ENCODE results near the gene ARL8B. TPM values are rescaled to one million over a fixed set of nuclear protein-coding genes. Genes with fewer than 3 reads are reported as not detected.
"Not testable (repeated sequence)": the region's sequence is repeated elsewhere in the genome, so short reads cannot be mapped to it uniquely, and the experiment has no call there.

ARL8B gene
- total and polyA plus RNA-seq, 9 of the 15 experiments (the other 6 are each of a cell fraction or from before 2014, with no cell fraction given): 28.5 to 99.4 (median 77.2) TPM

DNA sequence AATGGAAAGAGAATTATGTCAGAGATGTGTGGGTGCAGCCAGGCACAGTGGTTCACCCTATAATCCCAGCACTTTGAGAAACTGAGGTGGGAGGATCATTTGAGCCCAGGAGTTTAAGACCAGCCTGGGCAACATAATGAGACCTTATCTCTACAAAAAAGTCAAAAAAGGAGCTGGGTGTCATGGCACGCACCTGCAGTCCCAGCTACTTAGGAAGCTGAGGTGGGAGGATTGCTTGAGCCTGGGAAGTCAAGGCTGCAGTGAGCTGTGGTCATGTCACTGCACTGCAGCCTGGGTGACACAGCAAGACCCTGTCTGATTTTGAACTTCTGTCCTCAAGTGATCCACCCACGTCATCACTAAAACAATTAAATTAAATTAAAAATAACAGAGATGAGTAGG is 15.2 kb upstream of the ARL8B start:
- CTCF ChIA-PET (ENCODE audit: low intra/inter-chr PET ratio); BruUV-seq (replicated peaks); TF ChIP-seq ATF1 (CRISPR knock-in tag; IDR thresholded peaks at IDR 0.05): not testable (repeated sequence)
- 4% methylated on average over 2 of the region's 2 CpGs for WGBS (ENCODE audit: insufficient coverage, low coverage, missing lambda C conversion rate)
- TF ChIP-seq SMARCE1 (IDR thresholded peaks at IDR 0.05) (0 out of 2 replicates have a peak, but pooled peaks have one; percentile 24), TAL1 (IDR thresholded peaks at IDR 0.05) (peak; percentile 59), DPF2 (IDR thresholded peaks at IDR 0.05) (peak; percentile 68; the same call in 1 of the 2 replicates), CBFA2T2 (conservative IDR thresholded peaks at IDR 0.05) (peak; percentile 69), NFATC3 (IDR thresholded peaks at IDR 0.05) (peak; percentile 80; the same call in 1 of the 2 replicates), JUND (IDR thresholded peaks at IDR 0.05; ENCODE audit: borderline replicate concordance, low read depth, low read length) (peak; percentile 30; the same call in 1 of the 2 replicates), JUND (tag; IDR thresholded peaks at IDR 0.05; ENCODE audit: borderline replicate concordance, low read depth, low read length) (peak; percentile 55; the same call in 1 of the 3 replicates), SMARCA4 (IDR thresholded peaks at IDR 0.05) (peak; percentile 61), ZNF668 (CRISPR knock-in tag; IDR thresholded peaks at IDR 0.05) (0 out of 2 replicates have a peak, but pooled peaks have one; percentile 8), ATF1 (tag; IDR thresholded peaks at IDR 0.05) (peak; percentile 76), C11orf30 (IDR thresholded peaks at IDR 0.05; ENCODE audit: low read depth) (peak; percentile 79), CBFA2T3 (IDR thresholded peaks at IDR 0.05) (peak; percentile 77), TBL1XR1 (IDR thresholded peaks at IDR 0.05; ENCODE audit: low read length in 2 of 2) (0 out of 4 replicates have a peak, but pooled peaks of 1 of the 2 experiments have one; percentile 28), NFE2 (IDR thresholded peaks at IDR 0.05; ENCODE audit: low read depth) (peak; percentile 86), CREM (IDR thresholded peaks at IDR 0.05; ENCODE audit: low read depth) (peak; percentile 71), ZNF316 (IDR thresholded peaks at IDR 0.05) (peak; percentile 83), KLF16 (IDR thresholded peaks at IDR 0.05) (peak; percentile 52)
- TF ChIP-seq, protein P1, sequence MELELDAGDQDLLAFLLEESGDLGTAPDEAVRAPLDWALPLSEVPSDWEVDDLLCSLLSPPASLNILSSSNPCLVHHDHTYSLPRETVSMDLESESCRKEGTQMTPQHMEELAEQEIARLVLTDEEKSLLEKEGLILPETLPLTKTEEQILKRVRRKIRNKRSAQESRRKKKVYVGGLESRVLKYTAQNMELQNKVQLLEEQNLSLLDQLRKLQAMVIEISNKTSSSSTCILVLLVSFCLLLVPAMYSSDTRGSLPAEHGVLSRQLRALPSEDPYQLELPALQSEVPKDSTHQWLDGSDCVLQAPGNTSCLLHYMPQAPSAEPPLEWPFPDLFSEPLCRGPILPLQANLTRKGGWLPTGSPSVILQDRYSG (tag; conservative IDR thresholded peaks at IDR 0.05; ENCODE audit: low read depth): peak; percentile 40; the same call in 1 of the 2 replicates
- TF ChIP-seq, protein P2, sequence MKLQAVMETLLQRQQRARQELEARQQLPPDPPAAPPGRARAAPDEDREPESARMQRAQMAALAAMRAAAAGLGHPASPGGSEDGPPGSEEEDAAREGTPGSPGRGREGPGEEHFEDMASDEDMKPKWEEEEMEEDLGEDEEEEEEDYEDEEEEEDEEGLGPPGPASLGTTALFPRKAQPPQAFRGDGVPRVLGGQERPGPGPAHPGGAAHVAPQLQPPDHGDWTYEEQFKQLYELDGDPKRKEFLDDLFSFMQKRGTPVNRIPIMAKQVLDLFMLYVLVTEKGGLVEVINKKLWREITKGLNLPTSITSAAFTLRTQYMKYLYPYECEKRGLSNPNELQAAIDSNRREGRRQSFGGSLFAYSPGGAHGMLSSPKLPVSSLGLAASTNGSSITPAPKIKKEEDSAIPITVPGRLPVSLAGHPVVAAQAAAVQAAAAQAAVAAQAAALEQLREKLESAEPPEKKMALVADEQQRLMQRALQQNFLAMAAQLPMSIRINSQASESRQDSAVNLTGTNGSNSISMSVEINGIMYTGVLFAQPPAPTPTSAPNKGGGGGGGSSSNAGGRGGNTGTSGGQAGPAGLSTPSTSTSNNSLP (IDR thresholded peaks at IDR 0.05; ENCODE audit: borderline replicate concordance, low read depth, low read length): 0 out of 2 replicates have a peak, but pooled peaks have one; percentile 27
- TF ChIP-seq, protein P3, sequence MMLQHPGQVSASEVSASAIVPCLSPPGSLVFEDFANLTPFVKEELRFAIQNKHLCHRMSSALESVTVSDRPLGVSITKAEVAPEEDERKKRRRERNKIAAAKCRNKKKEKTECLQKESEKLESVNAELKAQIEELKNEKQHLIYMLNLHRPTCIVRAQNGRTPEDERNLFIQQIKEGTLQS (IDR thresholded peaks at IDR 0.05): peak; percentile 45
- TF ChIP-seq, protein P3 (CRISPR knock-in tag; conservative IDR thresholded peaks at IDR 0.05): not testable (repeated sequence)
- TF ChIP-seq, protein P4, sequence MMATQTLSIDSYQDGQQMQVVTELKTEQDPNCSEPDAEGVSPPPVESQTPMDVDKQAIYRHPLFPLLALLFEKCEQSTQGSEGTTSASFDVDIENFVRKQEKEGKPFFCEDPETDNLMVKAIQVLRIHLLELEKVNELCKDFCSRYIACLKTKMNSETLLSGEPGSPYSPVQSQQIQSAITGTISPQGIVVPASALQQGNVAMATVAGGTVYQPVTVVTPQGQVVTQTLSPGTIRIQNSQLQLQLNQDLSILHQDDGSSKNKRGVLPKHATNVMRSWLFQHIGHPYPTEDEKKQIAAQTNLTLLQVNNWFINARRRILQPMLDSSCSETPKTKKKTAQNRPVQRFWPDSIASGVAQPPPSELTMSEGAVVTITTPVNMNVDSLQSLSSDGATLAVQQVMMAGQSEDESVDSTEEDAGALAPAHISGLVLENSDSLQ (IDR thresholded peaks at IDR 0.05): peak; percentile 40; the same call in 1 of the 2 replicates

More for the DNA sequence above, 15.2 kb upstream of the ARL8B start:
- H3K27me3 ChIP-seq (ENCODE audit: control insufficient read depth in 2 of 2, insufficient read depth in 2 of 2, low read length in 2 of 2); intact Hi-C loops (cut with micrococcal nuclease); in situ Hi-C loops (cut with MboI); H3K9me3 ChIP-seq (replicated peaks; ENCODE audit: control insufficient read depth, insufficient read depth, low read depth, low read length); H3K36me3 ChIP-seq (ENCODE audit: control insufficient read depth, insufficient read depth, low read length); H3K27ac ChIP-seq (ENCODE audit: extremely low read depth, low read depth, low read length); H3K9me1 ChIP-seq (ENCODE audit: control insufficient read depth, insufficient read depth, low read length); H2AFZ ChIP-seq (ENCODE audit: low read depth, low read length); H3K4me2 ChIP-seq (ENCODE audit: insufficient read depth, low read length); H3K79me2 ChIP-seq (ENCODE audit: control insufficient read depth, insufficient read depth, low read length); H3K9ac ChIP-seq (ENCODE audit: insufficient read depth in 1 of 2, low read depth in 2 of 2, low read length in 2 of 2); H3K4me3 ChIP-seq; H4K20me1 ChIP-seq (replicated peaks; ENCODE audit: control insufficient read depth, insufficient read depth, low read length): not testable (repeated sequence)
- peaks cover 28 to 34% of the 10 kb centered on the region in 2 experiments for H3K4me1 ChIP-seq (replicated peaks in 1 of 2; ENCODE audit: control insufficient read depth in 2 of 2, insufficient read depth in 2 of 2, low read length in 2 of 2)
- ATAC-seq (peak; percentile 61), FAIRE-seq (peak; percentile 77), DNase-seq (ENCODE audit: extremely low read depth in 1 of 4, low spot score in 3 of 4) (peak in 1 of 4 experiments; percentile 70)
- POLR2A ChIA-PET: interaction anchor here (0.6 to 2.5 kb wide), 4 partner anchors 9 to 285 kb away, joined by 3 to 8 read pairs (median 4); no protein-coding TSS in a partner anchor

All from K562 (cell line).